HG03575 (cell line): ENCODE measurements around the gene MYEF2.

Experiments used
- ATAC-seq: cut with Tn5 transposase; IDR thresholded peaks from one replicate; pipeline ENCODE4 v1.9.1; 2021; ENCODE audit not compliant: unreplicated experiment, insufficient number of reproducible peaks, low FRiP score; ENCODE audit errors: extremely low read depth

MYEF2 gene

DNA sequence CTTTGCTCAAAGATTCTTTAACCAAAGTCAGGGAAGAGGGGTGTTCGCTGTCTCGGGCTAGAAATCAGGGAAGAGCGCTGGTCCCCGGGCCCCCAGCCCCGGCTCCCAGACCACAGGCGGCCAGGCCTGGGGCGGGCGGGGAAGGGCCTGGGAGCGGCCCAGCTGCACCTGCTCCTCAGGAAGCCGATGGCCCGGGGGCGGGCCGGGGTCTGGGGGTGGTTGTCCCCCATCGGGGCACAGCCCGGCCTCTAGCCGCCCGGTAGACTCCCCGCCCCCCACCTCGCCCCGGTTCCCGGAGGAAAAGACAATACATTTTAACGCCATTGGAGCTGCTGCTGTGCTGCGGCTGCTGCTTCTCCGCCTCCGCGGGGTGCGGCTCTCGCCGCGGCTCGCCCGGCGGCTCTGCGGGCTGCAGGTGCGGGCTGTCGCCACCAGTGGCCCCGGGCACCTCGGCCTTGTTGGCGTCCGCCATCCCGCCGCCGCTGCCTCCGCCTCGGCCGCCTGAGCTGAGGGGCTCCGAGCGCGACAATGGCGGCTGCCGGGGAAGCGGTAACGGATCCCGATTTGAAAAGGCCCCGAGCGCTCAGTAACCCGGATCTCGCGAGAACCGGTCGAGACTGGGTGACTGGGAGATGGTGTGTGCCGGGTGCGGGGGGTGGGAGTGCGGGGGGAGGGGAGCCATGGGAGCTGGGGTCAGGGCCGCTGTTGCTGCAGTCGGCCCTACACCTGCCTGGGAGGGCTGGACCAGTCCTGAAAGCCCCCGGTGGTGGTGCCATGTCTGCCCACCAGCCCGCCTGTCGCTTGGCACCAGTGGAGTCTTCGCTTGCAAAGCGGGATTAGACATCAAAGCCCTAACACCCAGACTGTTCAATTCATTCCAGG is at the start of gene MYEF2:
Gene MYEF2 (minus strand): TSS at position 530 of the 882 bp plus-strand sequence. CDS start 58 bp downstream, at position 472.
- no peak for ATAC-seq

GRCh38 chr15:48225771-48226170 is 47.7 kb upstream of the MYEF2 start:
- no peak for ATAC-seq

DNA sequence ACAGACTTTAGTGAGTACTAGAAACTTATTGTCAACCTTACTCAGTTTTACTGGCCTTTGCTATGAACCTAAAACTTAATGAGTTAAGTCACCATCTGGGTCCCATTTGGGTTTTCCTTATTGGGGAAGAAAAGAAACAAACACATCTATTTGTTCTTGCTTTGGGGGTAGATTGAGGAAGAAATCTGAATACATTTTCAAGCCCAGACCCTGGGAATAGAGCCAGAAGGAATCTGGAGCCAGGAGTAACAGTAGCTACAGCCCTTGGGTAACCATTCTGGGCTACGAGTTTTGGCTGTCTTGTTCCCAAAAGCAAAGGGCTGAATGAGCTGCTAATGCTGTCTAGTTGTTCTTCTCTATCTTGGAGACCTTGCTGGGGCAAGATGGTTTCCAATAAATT is 44.5 kb upstream of the MYEF2 start:
- ATAC-seq = no peak

DNA sequence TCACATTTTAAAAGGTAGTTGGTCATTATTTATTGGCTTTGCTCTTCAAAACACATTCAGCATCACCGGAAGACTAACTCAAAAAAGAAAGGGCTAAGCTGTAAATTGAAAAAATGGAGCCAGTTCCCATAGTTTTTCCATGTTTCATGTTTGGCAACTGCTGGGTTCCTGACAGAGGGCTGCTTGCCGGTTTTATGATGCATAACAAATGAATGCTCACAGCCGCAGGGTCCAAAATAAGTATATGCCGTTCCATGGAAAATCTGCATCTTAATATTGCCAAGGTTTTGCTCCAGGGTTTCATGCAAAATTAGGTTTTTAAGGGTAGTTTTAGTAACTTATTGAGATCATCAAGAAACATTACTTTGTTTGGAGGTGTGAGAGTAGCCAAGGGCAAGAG is 43.8 kb upstream of the MYEF2 start:
- no peak for ATAC-seq

DNA sequence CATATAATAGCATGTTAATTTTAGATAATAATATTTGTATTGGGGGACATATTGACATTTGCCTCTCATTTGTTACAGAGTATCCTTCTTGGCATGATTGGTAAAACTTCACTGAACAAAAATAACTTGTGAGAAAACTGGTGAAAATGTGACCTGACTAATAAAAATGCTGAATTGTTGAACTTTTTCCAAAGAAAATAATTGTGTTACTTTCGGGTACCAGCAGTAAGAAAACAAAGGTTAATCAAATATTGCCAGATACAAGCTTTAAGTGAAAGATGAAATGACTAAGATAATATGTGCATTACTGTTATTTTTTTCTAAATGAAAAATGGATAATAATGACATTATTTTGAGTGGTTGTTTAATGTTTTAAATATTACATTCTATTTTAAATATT is 43.2 kb upstream of the MYEF2 start:
- no peak for ATAC-seq

GRCh38 chr15:48205981-48206380 is 27.9 kb upstream of the MYEF2 start, which contains the start of gene SLC12A1:
Gene SLC12A1 (plus strand): TSS chr15:48206302. CDS start chr15:48207720, 1,418 bp downstream.
- no peak for ATAC-seq

DNA sequence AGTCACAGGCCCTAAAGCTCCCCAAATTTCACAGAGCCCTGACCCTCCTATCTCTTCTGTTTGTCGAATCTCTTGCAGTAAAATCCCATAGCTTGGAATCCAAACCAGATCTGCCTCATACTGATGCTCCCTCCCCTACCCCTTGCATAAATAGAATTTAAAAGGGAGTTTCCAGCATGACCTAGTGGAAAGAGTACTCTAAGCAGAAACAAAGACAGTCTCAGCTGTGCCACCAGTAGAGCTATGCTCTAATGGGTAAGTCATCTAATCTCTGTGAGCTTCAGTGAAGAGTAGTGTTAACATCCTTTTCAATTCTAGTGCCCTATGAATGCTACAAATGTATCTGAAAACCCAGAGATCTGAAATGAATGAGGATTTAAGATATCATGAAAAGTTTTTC is 24.0 kb upstream of the MYEF2 start:
- no peak for ATAC-seq

DNA sequence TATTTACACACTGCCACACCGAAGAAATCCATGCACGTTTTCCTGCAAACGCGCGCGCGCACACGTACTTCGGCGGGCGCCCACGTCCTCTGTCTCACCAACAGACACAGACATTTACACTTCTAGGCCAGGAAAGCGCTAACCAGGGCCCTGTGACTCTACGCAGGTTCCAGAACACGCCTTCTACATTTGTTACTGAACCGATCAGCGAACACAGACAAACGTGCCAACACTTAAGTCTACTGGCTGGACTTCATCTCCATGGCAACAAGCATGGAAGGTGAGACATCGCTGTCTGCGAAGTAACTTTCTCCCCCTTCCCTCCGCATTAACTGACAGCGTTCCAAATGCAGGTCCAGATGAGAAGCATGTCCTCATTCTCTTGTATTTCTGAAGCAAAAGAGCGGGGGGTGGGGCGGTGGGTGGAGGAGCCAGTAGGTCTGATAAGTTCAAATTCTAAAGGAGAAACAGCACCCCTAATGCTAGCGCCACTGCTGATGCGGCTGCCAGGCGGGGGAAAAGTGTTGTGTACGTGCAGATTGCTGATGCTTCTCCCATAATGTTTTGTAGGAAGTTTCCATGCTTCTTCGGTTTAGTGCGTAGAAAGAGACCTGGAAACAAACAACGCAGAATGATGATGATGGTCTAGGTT is 13.6 kb upstream of the MYEF2 start, which contains the start of gene CTXN2:
Gene CTXN2 (plus strand): TSS at position 92 of the 652 bp plus-strand sequence. CDS start 9,636 bp downstream, outside the sequence.
- ATAC-seq = no peak

DNA sequence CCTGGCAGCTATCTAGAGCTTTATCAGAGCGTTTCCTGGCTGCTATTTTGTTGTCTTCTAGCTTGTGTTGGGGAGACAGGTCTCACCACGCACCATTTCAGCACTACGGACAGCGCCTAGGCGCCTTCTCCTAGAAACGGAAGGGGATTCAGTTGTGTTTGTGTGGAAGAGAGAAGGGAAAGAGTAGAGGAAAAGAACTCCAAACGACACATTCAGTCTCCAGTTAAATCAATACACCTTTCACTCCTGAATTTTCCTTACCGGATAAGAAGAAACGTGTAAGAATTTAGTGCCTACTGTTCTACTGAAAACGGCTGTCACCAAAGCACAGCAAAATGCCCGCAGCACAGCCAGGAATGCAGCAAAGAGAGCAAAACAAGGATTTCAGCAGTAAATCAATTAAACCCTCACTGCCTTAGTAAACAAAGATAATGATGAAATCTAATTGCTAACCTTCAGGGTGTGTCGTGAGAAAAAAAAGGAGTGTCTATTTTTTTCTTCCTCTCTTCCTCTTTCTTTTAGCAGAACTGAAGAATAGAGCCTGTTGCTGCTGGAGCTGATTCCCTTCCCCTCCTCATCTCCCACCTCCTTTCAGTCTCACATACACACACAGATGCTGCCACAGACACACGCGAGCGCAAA is 13.0 kb upstream of the MYEF2 start:
- no peak for ATAC-seq

DNA sequence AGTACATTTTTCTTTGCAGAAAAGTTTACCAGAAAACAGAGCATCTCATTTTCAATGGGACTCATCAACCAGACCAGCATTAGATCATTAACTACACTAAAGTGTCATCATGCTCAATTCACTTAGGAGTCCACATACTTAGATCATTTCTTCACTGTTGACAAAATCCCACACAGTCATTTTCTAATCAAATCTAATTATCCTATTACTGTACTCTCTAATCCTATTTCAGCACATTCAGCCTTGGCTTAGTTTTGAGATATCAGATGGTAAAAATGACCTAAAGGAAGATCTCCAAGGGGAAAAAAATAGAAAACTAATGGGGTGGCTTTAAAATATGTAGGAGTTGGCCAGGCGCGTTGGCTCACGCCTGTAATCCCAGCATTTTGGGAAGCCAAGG is 8.2 kb upstream of the MYEF2 start:
- ATAC-seq = no peak

DNA sequence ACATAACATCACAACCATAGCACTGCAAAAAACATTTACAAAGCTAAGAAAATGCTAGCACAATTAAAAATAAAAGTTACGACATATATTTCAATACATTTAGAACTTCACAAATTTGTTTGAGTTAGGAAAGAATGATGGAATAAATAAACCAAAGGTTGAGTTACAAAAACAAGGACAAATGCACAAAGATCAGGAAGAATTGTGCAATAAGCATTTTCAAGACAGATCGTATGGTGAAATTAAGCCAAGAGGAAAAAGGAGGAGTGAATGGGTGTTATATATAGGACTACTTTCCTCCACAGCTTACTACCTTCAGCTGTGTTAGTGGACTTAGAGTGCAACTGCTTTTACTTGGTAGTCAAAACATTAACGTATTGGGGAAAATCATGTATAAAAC is 7.4 kb upstream of the MYEF2 start:
- no peak for ATAC-seq

- no peak for ATAC-seq
Measured at GRCh38 chr15:48182749-48183148, 4.7 kb upstream of the MYEF2 start.

DNA sequence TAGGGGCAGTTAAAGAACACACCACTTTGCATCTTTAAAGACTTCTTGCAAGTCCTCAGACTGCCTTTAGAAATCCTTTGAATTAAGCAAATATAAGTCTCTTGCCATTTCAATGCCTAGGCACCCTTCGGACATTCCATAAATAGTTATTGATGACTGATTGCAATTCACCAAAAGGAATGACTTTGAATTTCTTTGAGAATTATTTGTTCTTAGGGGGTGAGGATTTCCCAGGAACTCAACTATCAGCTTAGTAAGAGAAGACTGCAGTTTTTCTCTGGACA is 495 bp upstream of the MYEF2 start:
- no peak for ATAC-seq

DNA sequence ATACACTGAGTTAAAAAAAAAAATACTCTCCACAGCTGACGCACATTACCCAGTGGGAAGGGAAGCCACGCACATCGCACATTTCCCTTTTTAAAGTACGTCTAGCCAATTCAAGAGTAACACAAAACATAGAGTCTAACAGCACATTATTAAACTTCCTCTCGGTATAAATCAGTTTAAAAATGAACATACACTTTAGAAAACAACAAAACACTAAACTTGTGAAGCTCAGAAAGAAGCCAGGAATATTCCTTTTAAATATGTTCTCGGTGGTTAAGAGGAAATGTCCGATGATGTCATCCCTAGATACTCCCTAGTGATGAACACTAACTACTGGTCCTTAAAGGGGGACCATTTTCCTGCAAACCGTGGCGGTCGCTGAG is 721 bp downstream of the MYEF2 start:
- no peak for ATAC-seq

- no peak for ATAC-seq
Measured at GRCh38 chr15:48176957-48177356, 1.1 kb downstream of the MYEF2 start.

DNA sequence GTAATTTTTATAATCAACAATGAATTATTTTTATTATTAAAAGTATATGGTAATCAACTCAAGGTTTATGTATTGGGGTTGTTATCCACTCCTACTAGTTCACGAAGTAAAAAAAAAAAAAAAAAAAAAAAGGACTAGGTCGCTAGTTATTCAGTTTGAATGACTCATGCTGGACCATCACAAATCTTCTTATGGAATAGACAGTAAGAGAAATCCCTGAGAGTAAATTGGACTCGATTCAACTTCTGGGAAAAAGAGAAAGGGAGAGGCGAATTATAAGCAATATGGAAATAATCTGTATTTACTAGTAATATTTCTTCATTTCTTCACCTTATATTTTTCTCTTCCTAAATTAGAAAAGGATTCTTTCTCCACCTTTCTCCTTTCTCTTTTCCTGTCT is 2.0 kb downstream of the MYEF2 start:
- no peak for ATAC-seq

- ATAC-seq = no peak
Measured at GRCh38 chr15:48175126-48175525, 3.0 kb downstream of the MYEF2 start.

DNA sequence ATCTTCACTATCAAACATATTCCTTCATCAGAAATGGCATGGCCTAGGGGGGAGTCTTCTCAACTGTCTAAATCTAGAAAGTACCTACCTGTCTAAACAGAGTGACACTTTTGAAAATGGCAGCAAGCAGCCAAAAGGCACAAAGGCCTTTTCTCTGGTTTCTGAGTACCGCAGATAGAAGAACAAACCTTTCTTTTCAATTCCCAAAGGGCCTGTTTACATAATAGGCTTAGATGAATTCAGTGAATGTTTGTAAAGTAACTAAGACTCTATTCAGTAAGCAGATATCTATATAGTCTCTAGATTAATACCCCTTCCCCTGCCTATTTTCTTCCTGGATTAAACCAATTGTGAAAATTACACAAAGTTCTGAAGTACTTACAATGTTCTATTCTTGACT is 7.1 kb downstream of the MYEF2 start:
- ATAC-seq = no peak

GRCh38 chr15:48168616-48169015 is 9.5 kb downstream of the MYEF2 start:
- no peak for ATAC-seq

- no peak for ATAC-seq
Measured at GRCh38 chr15:48153526-48153925, 24.6 kb downstream of the MYEF2 start.
